K562 (cell line): Measurements from ENCODE around the gene GP1BB.

Experiments
- ARID2 ChIP-seq: fragments of 450-650 bp; IDR thresholded peaks from 2 replicates; pipeline ENCODE4 v1.6.1; 2017; ENCODE audit warnings: antibody characterized with exemption, mild to moderate bottlenecking
- E2F3 ChIP-seq: fragments of 250-450 bp; sonication (Bioruptor Pico); IDR thresholded peaks from 2 replicates; pipeline ENCODE4 v1.4.0; 2020; ENCODE audit warnings: mild to moderate bottlenecking
- FOS ChIP-seq: IDR thresholded peaks from 3 replicates; pipeline ENCODE4 v1.6.1; 2011; ENCODE audit not compliant: insufficient read length; ENCODE audit errors: extremely low read depth
- HDAC2 ChIP-seq: fragments of 450-650 bp; IDR thresholded peaks from 2 replicates; pipeline ENCODE4 v1.6.1; 2016; ENCODE audit warnings: mild to moderate bottlenecking
- JUN ChIP-seq, 2 experiments: sonication (generic) in 1 of 2; formaldehyde crosslinking in 1 of 2; IDR thresholded peaks; 2 replicates each; pipeline versions ENCODE4 v1.6.1 to v1.8.0; 2012 to 2022; ENCODE audit warnings: borderline replicate concordance in 2 of 2, mild to moderate bottlenecking in 2 of 2, improper control_type of control experiment in 1 of 2, low read depth in 1 of 2, low read length in 1 of 2, missing genetic modification reagents in 1 of 2
- TCF7 ChIP-seq: sonication (generic); IDR thresholded peaks from 2 replicates; pipeline ENCODE4 v1.6.1; 2016; ENCODE audit warnings: antibody characterized with exemption, borderline replicate concordance
- ZFP1 ChIP-seq: fragments of 450-650 bp; formaldehyde crosslinking; IDR thresholded peaks from 2 replicates; pipeline ENCODE4 v1.4.0; 2020; ENCODE audit warnings: mild to moderate bottlenecking, mixed read lengths
- ZNF668 ChIP-seq: fragments of 250-450 bp; sonication (Bioruptor Pico); IDR thresholded peaks from 2 replicates; pipeline ENCODE4 v1.8.0; 2022; ENCODE audit warnings: mild to moderate bottlenecking, inconsistent platforms
- TF ChIP-seq, protein P1 (sequence below): sonication (generic); formaldehyde crosslinking; IDR thresholded peaks from 2 replicates; pipeline ENCODE4 v1.8.0; 2022; ENCODE audit warnings: mild to moderate bottlenecking, missing genetic modification reagents
- TF ChIP-seq, protein P2 (sequence below): fragments of 450-650 bp; IDR thresholded peaks from 2 replicates; pipeline ENCODE4 v1.6.1; 2016; ENCODE audit warnings: mild to moderate bottlenecking
- TF ChIP-seq, protein P3 (sequence below): fragments of 450-650 bp; formaldehyde crosslinking; IDR thresholded peaks from 2 replicates; pipeline ENCODE4 v1.4.0; 2022; ENCODE audit warnings: missing genetic modification characterization

DNA sequence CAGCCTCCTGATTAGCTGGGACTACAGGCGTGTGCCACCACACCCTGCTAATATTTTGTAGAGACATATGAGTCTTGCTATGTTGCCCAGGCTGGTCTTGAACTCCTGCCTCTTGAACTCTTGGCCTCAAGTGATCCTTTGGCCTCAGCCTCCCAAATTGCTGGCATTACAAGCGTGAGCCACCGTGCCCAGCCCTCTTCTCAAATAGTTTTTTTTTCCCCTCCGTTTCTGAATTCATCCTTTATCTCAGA lies 49.0 kb downstream of the GP1BB start:
- TF ChIP-seq, protein P1, sequence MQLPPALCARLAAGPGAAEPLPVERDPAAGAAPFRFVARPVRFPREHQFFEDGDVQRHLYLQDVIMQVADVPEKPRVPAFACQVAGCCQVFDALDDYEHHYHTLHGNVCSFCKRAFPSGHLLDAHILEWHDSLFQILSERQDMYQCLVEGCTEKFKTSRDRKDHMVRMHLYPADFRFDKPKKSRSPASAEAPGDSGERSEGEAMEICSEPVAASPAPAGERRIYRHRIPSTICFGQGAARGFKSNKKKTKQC (CRISPR knock-in tag), result no peak
- no peak for TF ChIP-seq ZNF668 (CRISPR knock-in tag)
- no peak for TF ChIP-seq HDAC2
- TF ChIP-seq ARID2, result no peak
- TF ChIP-seq ZFP1 (CRISPR knock-in tag), result no peak
- TF ChIP-seq, protein P2, sequence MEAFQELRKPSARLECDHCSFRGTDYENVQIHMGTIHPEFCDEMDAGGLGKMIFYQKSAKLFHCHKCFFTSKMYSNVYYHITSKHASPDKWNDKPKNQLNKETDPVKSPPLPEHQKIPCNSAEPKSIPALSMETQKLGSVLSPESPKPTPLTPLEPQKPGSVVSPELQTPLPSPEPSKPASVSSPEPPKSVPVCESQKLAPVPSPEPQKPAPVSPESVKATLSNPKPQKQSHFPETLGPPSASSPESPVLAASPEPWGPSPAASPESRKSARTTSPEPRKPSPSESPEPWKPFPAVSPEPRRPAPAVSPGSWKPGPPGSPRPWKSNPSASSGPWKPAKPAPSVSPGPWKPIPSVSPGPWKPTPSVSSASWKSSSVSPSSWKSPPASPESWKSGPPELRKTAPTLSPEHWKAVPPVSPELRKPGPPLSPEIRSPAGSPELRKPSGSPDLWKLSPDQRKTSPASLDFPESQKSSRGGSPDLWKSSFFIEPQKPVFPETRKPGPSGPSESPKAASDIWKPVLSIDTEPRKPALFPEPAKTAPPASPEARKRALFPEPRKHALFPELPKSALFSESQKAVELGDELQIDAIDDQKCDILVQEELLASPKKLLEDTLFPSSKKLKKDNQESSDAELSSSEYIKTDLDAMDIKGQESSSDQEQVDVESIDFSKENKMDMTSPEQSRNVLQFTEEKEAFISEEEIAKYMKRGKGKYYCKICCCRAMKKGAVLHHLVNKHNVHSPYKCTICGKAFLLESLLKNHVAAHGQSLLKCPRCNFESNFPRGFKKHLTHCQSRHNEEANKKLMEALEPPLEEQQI, result no peak
- TF ChIP-seq TCF7, result no peak
- no peak for TF ChIP-seq JUN (IDR thresholded peaks at IDR 0.05; ENCODE audit: borderline replicate concordance, low read depth, low read length)
- TF ChIP-seq JUN (CRISPR knock-in tag; IDR thresholded peaks at IDR 0.05; ENCODE audit: borderline replicate concordance), result no peak
- no peak for TF ChIP-seq FOS
- TF ChIP-seq E2F3 (CRISPR knock-in tag), result no peak
- TF ChIP-seq, protein P3, sequence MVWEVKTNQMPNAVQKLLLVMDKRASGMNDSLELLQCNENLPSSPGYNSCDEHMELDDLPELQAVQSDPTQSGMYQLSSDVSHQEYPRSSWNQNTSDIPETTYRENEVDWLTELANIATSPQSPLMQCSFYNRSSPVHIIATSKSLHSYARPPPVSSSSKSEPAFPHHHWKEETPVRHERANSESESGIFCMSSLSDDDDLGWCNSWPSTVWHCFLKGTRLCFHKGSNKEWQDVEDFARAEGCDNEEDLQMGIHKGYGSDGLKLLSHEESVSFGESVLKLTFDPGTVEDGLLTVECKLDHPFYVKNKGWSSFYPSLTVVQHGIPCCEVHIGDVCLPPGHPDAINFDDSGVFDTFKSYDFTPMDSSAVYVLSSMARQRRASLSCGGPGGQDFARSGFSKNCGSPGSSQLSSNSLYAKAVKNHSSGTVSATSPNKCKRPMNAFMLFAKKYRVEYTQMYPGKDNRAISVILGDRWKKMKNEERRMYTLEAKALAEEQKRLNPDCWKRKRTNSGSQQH (CRISPR knock-in tag), result no peak
